H9 (cell line): ENCODE data around the gene GCG. TPM values are rescaled to one million over a fixed set of nuclear protein-coding genes. Genes with fewer than 3 reads are reported as not detected.

Experiments
- DNase-seq: peaks from one replicate; pipeline ENCODE4 v3.0.0-alpha.2; 2017
- H2AFZ ChIP-seq: one replicate; pipeline ENCODE4 v1.6.1; 2013; ENCODE audit warnings: mild to moderate bottlenecking, low read length, control low read depth, moderate library complexity
- H2AK5ac ChIP-seq: 2 replicates; pipeline ENCODE4 v1.6.1; 2013; ENCODE audit warnings: low read length, control low read depth, mixed read lengths; ENCODE audit not compliant: insufficient read length
- H2BK120ac ChIP-seq: one replicate; pipeline ENCODE4 v1.6.1; 2013; ENCODE audit warnings: low read depth, mild to moderate bottlenecking, low read length, control low read depth, inconsistent platforms; ENCODE audit not compliant: poor library complexity, severe bottlenecking
- H2BK12ac ChIP-seq: 2 replicates; pipeline ENCODE4 v1.6.1; 2013; ENCODE audit warnings: low read length, control low read depth, mixed read lengths, low read depth; ENCODE audit not compliant: insufficient read length
- H2BK15ac ChIP-seq: 2 replicates; pipeline ENCODE4 v1.6.1; 2013; ENCODE audit warnings: low read depth, low read length, control low read depth
- H2BK20ac ChIP-seq: one replicate; pipeline ENCODE4 v1.6.1; 2013; ENCODE audit warnings: low read depth, mild to moderate bottlenecking, low read length, control low read depth, inconsistent platforms; ENCODE audit not compliant: poor library complexity, severe bottlenecking
- H2BK5ac ChIP-seq: 2 replicates; pipeline ENCODE4 v1.6.1; 2013; ENCODE audit warnings: low read length, control low read depth, mixed read lengths; ENCODE audit not compliant: insufficient read length
- H3K14ac ChIP-seq: 2 replicates; pipeline ENCODE4 v1.6.1; 2013; ENCODE audit warnings: low read length, control low read depth; ENCODE audit not compliant: insufficient read depth
- H3K18ac ChIP-seq: 2 replicates; pipeline ENCODE4 v1.6.1; 2013; ENCODE audit warnings: low read depth, mild to moderate bottlenecking, mixed read lengths, low read length, control low read depth; ENCODE audit not compliant: insufficient read length
- H3K23ac ChIP-seq: 2 replicates; pipeline ENCODE4 v1.6.1; 2013; ENCODE audit warnings: low read length, control low read depth, mixed read lengths, low read depth; ENCODE audit not compliant: insufficient read length
- H3K23me2 ChIP-seq: 2 replicates; pipeline ENCODE4 v1.6.1; 2013; ENCODE audit warnings: low read depth, mild to moderate bottlenecking, mixed read lengths, low read length, control low read depth; ENCODE audit not compliant: insufficient read length, poor library complexity, severe bottlenecking
- H3K27ac ChIP-seq: 2 replicates; pipeline ENCODE4 v1.5.1; 2013; ENCODE audit warnings: low read length, control low read depth, mixed read lengths, low read depth; ENCODE audit not compliant: insufficient read length
- H3K27me3 ChIP-seq: 2 replicates; pipeline ENCODE4 v1.6.1; 2013; ENCODE audit warnings: low read length, control low read depth, inconsistent platforms; ENCODE audit not compliant: insufficient read depth
- H3K4ac ChIP-seq: 2 replicates; pipeline ENCODE4 v1.6.1; 2013; ENCODE audit warnings: low read depth, mild to moderate bottlenecking, control low read depth, inconsistent platforms, low read length, moderate library complexity
- H3K4me1 ChIP-seq: 2 replicates; pipeline ENCODE4 v1.6.1; 2013; ENCODE audit warnings: low read length, control low read depth, inconsistent platforms; ENCODE audit not compliant: insufficient read depth
- H3K4me2 ChIP-seq: 2 replicates; pipeline ENCODE4 v1.6.1; 2013; ENCODE audit warnings: low read length, control low read depth, mixed read lengths; ENCODE audit not compliant: insufficient read length, insufficient read depth
- H3K56ac ChIP-seq: 2 replicates; pipeline ENCODE4 v1.6.1; 2013; ENCODE audit warnings: low read depth, mild to moderate bottlenecking, mixed read lengths, low read length, control low read depth; ENCODE audit not compliant: insufficient read length
- H3K79me1 ChIP-seq: 2 replicates; pipeline ENCODE4 v1.6.1; 2013; ENCODE audit warnings: low read depth, mild to moderate bottlenecking, moderate library complexity, low read length, control low read depth, inconsistent platforms; ENCODE audit not compliant: insufficient read depth, poor library complexity, severe bottlenecking
- H3K79me2 ChIP-seq: 2 replicates; pipeline ENCODE4 v1.6.1; 2013; ENCODE audit warnings: low read length, control low read depth, inconsistent platforms; ENCODE audit not compliant: insufficient read depth
- H3K9ac ChIP-seq: 2 replicates; pipeline ENCODE4 v1.6.1; 2013; ENCODE audit warnings: low read length, control low read depth, mixed read lengths; ENCODE audit not compliant: insufficient read length; ENCODE audit errors: extremely low read depth
- H3K9me3 ChIP-seq: one replicate; pipeline ENCODE4 v1.6.1; 2013; ENCODE audit warnings: low read depth, low read length, inconsistent platforms; ENCODE audit not compliant: control insufficient read depth
- H3T11ph ChIP-seq: one replicate; pipeline ENCODE4 v1.6.1; 2013; ENCODE audit warnings: mild to moderate bottlenecking, low read length, control low read depth, inconsistent platforms
- H4K20me1 ChIP-seq: one replicate; pipeline ENCODE4 v1.6.1; 2013; ENCODE audit not compliant: control insufficient read depth, insufficient read length, insufficient read depth
- H4K5ac ChIP-seq: 2 replicates; pipeline ENCODE4 v1.6.1; 2013; ENCODE audit warnings: low read depth, mild to moderate bottlenecking, mixed read lengths, low read length, control low read depth; ENCODE audit not compliant: insufficient read length
- H4K8ac ChIP-seq: replicated peaks from 2 replicates; pipeline ENCODE4 v1.6.1; 2013; ENCODE audit warnings: low read length, control low read depth, mixed read lengths, low read depth; ENCODE audit not compliant: insufficient read length
- H4K91ac ChIP-seq: 2 replicates; pipeline ENCODE4 v1.6.1; 2013; ENCODE audit warnings: low read depth, mild to moderate bottlenecking, moderate library complexity, mixed read lengths, low read length, control low read depth; ENCODE audit not compliant: insufficient read length
- H3K27ac Mint-ChIP-seq, 3 experiments: 2 replicates in 2 of 3; 3 replicates in 1 of 3; pipeline ENCODE4 v1.8.0; 2020 to 2021; ENCODE audit warnings: mixed read lengths in 3 of 3, mild to moderate bottlenecking in 1 of 3, moderate library complexity in 1 of 3
- H3K27me3 Mint-ChIP-seq: 2 replicates; pipeline ENCODE4 v1.8.0; 2021; ENCODE audit warnings: low read depth, mild to moderate bottlenecking, moderate library complexity, mixed read lengths
- H3K36me3 Mint-ChIP-seq, 3 experiments: 2 replicates in 2 of 3; 3 replicates in 1 of 3; pipeline ENCODE4 v1.8.0; 2020 to 2021; ENCODE audit warnings: low read depth in 3 of 3, mixed read lengths in 3 of 3; ENCODE audit not compliant: insufficient read depth in 1 of 3
- H3K4me1 Mint-ChIP-seq, 2 experiments: 2 replicates each; pipeline ENCODE4 v1.8.0; 2020; ENCODE audit warnings: mixed read lengths in 2 of 2
- H3K4me3 Mint-ChIP-seq, 2 experiments: 2 replicates in 1 of 2; 3 replicates in 1 of 2; pipeline ENCODE4 v1.8.0; 2020 to 2021; ENCODE audit warnings: mild to moderate bottlenecking in 2 of 2, mixed read lengths in 2 of 2, moderate library complexity in 1 of 2
- H3K9me3 Mint-ChIP-seq, 2 experiments: 2 replicates in 1 of 2; 3 replicates in 1 of 2; pipeline ENCODE4 v1.8.0; 2020; ENCODE audit warnings: mild to moderate bottlenecking in 2 of 2, mixed read lengths in 2 of 2, moderate library complexity in 1 of 2
- CTCF ChIP-seq: fragments of 200-600 bp; sonication (generic); conservative IDR thresholded peaks from 3 replicates; pipeline ENCODE4 v1.8.0; 2021; ENCODE audit warnings: antibody characterized with exemption, mild to moderate bottlenecking
- WGBS: extraction: QIAGEN DNeasy Blood & Tissue Kit; methylation state at CpG from one replicate; pipeline ENCODE4 v1.1.7; 2013; ENCODE audit warnings: missing lambda C conversion rate, low lambda C conversion rate, mixed read lengths; ENCODE audit not compliant: insufficient read length; ENCODE audit errors: extremely low coverage; 5-methylcytosine and 5-hydroxymethylcytosine counted together
- total RNA-seq: library from RNA; stranded (reverse); gene quantifications from 2 replicates; pipeline ENCODE4 v1.2.1, GENCODE V29; 2021

GCG gene
- total RNA-seq, 1 experiment from 2014 or later, result not detected

GRCh38 chr2:162164802-162165201, 12.8 kb upstream of the GCG start:
- Histone ChIP-seq H3K79me1 (no peaks in the 10 kb centered on the region), H2BK20ac (no peak overlapping the region), H3K56ac (no peak overlapping the region), H3K79me2 (no peaks in the 10 kb centered on the region), H3K23me2 (no peaks in the 10 kb centered on the region), H3T11ph (no peak overlapping the region), H3K18ac (no peak overlapping the region), H3K27ac (no peak overlapping the region), H2AK5ac (no peak overlapping the region), H3K14ac (no peak overlapping the region), H3K23ac (no peak overlapping the region), H4K5ac (no peak overlapping the region), H2BK5ac (no peak overlapping the region), H2BK12ac (no peak overlapping the region), H3K4me1 (no peaks in the 10 kb centered on the region), H4K91ac (no peak overlapping the region), H2BK120ac (no peak overlapping the region), H2BK15ac (no peak overlapping the region), H3K9ac (no peak overlapping the region), H3K4me2 (no peak overlapping the region), H3K27me3 (no peaks in the 10 kb centered on the region), H2AFZ (no peak overlapping the region), H3K9me3 (no peaks in the 10 kb centered on the region), H3K4ac (no peak overlapping the region), H4K20me1 (no peaks in the 10 kb centered on the region), H4K8ac (no peak overlapping the region)
- no CpG with 5 or more reads among the region's 2 CpGs for WGBS
- H3K27me3 Mint-ChIP-seq, result peaks cover 2% of the 10 kb centered on the region
- no peaks in the 10 kb centered on the region for H3K9me3 Mint-ChIP-seq
- no peak overlapping the region for H3K27ac Mint-ChIP-seq
- no peaks in the 10 kb centered on the region for H3K4me1 Mint-ChIP-seq
- TF ChIP-seq CTCF, result no peak
- no peak for DNase-seq
- H3K36me3 Mint-ChIP-seq, result no peaks in the 10 kb centered on the region
- H3K4me3 Mint-ChIP-seq, result no peak overlapping the region
